ENCODE measurements around the gene MAT1A. TPM values are rescaled to one million over a fixed set of nuclear protein-coding genes. Genes with fewer than 3 reads are reported as not detected.

Gene MAT1A
- total RNA-seq, 1 experiment from 2014 or later: 3.4 TPM

GRCh38 chr10:80265740-80266512 is 23.5 kb downstream of the MAT1A start:
- H3K36me3 ChIP-seq (ENCODE audit: control insufficient read depth, insufficient read depth, low read length): no peaks in the 10 kb centered on the region
- no peak for TF ChIP-seq CTCF (IDR thresholded peaks at IDR 0.05; ENCODE audit: insufficient read depth in 1 of 2, low read depth in 1 of 2, low read length in 1 of 2, severe bottlenecking in 1 of 2, unreplicated experiment in 1 of 2)
- POLR2A ChIA-PET: no interaction called here
- Mint-ChIP-seq H3K4me3 (ENCODE audit: unreplicated experiment) (no peak overlapping the region), H3K9me3 (ENCODE audit: unreplicated experiment) (peaks cover 19% of the 10 kb centered on the region), H3K27me3 (ENCODE audit: insufficient read depth, unreplicated experiment) (no peaks in the 10 kb centered on the region), H3K36me3 (ENCODE audit: insufficient read depth, unreplicated experiment) (no peaks in the 10 kb centered on the region), H3K4me1 (ENCODE audit: low read depth, unreplicated experiment) (peaks cover 4% of the 10 kb centered on the region), H3K27ac (ENCODE audit: unreplicated experiment) (no peak overlapping the region)
- intact Hi-C loops (cut with micrococcal nuclease; ENCODE audit: unreplicated experiment): no loop called here
- BruUV-seq (replicated peaks): no TSS peak
- no peak for DNase-seq
- H3K9me3 ChIP-seq: peaks cover 5% of the 10 kb centered on the region; the same call in 1 of the 2 replicates
- no peaks in the 10 kb centered on the region for H3K27me3 ChIP-seq (replicated peaks; ENCODE audit: control insufficient read depth, insufficient read depth, low read length)
- H3K4me1 ChIP-seq: no peaks in the 10 kb centered on the region
- CTCF ChIA-PET: no interaction called here
- H3K4me3 ChIP-seq (ENCODE audit: low read depth, low read length): no peak overlapping the region

GRCh38 chr10:80264081-80265056 is 25.1 kb downstream of the MAT1A start:
- peaks cover 19% of the 10 kb centered on the region for H3K9me3 Mint-ChIP-seq (ENCODE audit: unreplicated experiment)
- intact Hi-C loops (cut with micrococcal nuclease; ENCODE audit: unreplicated experiment): no loop called here
- H3K36me3 ChIP-seq (ENCODE audit: control insufficient read depth, insufficient read depth, low read length): no peaks in the 10 kb centered on the region
- no peak overlapping the region for H3K27ac Mint-ChIP-seq (ENCODE audit: unreplicated experiment)
- H3K4me1 ChIP-seq: peaks cover 4% of the 10 kb centered on the region; the same call in 1 of the 2 replicates
- no peaks in the 10 kb centered on the region for H3K27me3 Mint-ChIP-seq (ENCODE audit: insufficient read depth, unreplicated experiment)
- H3K4me1 Mint-ChIP-seq (ENCODE audit: low read depth, unreplicated experiment): peaks cover 4% of the 10 kb centered on the region
- TF ChIP-seq CTCF (IDR thresholded peaks at IDR 0.05; ENCODE audit: insufficient read depth in 1 of 2, low read depth in 1 of 2, low read length in 1 of 2, severe bottlenecking in 1 of 2, unreplicated experiment in 1 of 2): no peak
- ChIA-PET POLR2A (no interaction called here), CTCF (no interaction called here)
- peaks cover 5% of the 10 kb centered on the region; the same call in 1 of the 2 replicates for H3K9me3 ChIP-seq
- no peak overlapping the region for H3K4me3 Mint-ChIP-seq (ENCODE audit: unreplicated experiment)
- no TSS peak for BruUV-seq (replicated peaks)
- H3K36me3 Mint-ChIP-seq (ENCODE audit: insufficient read depth, unreplicated experiment): no peaks in the 10 kb centered on the region
- no peak overlapping the region for H3K4me3 ChIP-seq (ENCODE audit: low read depth, low read length)
- DNase-seq: no peak
- no peaks in the 10 kb centered on the region for H3K27me3 ChIP-seq (replicated peaks; ENCODE audit: control insufficient read depth, insufficient read depth, low read length)

GRCh38 chr10:80261316-80262030 is 28.0 kb downstream of the MAT1A start:
- POLR2A ChIA-PET: no interaction called here
- intact Hi-C loops (cut with micrococcal nuclease; ENCODE audit: unreplicated experiment): no loop called here

More at GRCh38 chr10:80261316-80262030, 28.0 kb downstream of the MAT1A start:
- CTCF ChIA-PET: interaction anchor here (0.6 to 1.2 kb wide), 4 partner anchors 12 to 99 kb away, joined by 3 to 6 read pairs (median 4); no protein-coding TSS in a partner anchor
- no peaks in the 10 kb centered on the region for H3K36me3 Mint-ChIP-seq (ENCODE audit: insufficient read depth, unreplicated experiment)
- no peaks in the 10 kb centered on the region for H3K36me3 ChIP-seq (ENCODE audit: control insufficient read depth, insufficient read depth, low read length)
- no TSS peak for BruUV-seq (replicated peaks)
- no peak for TF ChIP-seq CTCF (IDR thresholded peaks at IDR 0.05; ENCODE audit: insufficient read depth in 1 of 2, low read depth in 1 of 2, low read length in 1 of 2, severe bottlenecking in 1 of 2, unreplicated experiment in 1 of 2)
- no peak for DNase-seq
- no peak overlapping the region for H3K27ac Mint-ChIP-seq (ENCODE audit: unreplicated experiment)
- 0 out of 2 replicates have a peak, but pooled peaks cover 5% of the 10 kb centered on the region for H3K9me3 ChIP-seq
- no peak overlapping the region for H3K4me3 ChIP-seq (ENCODE audit: low read depth, low read length)
- H3K4me1 Mint-ChIP-seq (ENCODE audit: low read depth, unreplicated experiment): peaks cover 4% of the 10 kb centered on the region
- H3K27me3 Mint-ChIP-seq (ENCODE audit: insufficient read depth, unreplicated experiment): no peaks in the 10 kb centered on the region
- H3K4me1 ChIP-seq: peaks cover 10% of the 10 kb centered on the region; the same call in 1 of the 2 replicates
- no peaks in the 10 kb centered on the region for H3K9me3 Mint-ChIP-seq (ENCODE audit: unreplicated experiment)
- no peaks in the 10 kb centered on the region for H3K27me3 ChIP-seq (replicated peaks; ENCODE audit: control insufficient read depth, insufficient read depth, low read length)
- H3K4me3 Mint-ChIP-seq (ENCODE audit: unreplicated experiment): no peak overlapping the region

All from Caco-2 (cell line).